22Rv1 (cell line): Measurements from ENCODE around the gene CCDC116.

Experiments used
- ZFX ChIP-seq: fragments of 450-650 bp; IDR thresholded peaks from 2 replicates; pipeline ENCODE4 v1.6.1; 2017; ENCODE audit warnings: antibody characterized with exemption, borderline replicate concordance
- TF ChIP-seq, protein P1 (sequence below): fragments of 450-650 bp; IDR thresholded peaks from 2 replicates; pipeline ENCODE4 v1.5.1; 2017; ENCODE audit warnings: mild to moderate bottlenecking

DNA sequence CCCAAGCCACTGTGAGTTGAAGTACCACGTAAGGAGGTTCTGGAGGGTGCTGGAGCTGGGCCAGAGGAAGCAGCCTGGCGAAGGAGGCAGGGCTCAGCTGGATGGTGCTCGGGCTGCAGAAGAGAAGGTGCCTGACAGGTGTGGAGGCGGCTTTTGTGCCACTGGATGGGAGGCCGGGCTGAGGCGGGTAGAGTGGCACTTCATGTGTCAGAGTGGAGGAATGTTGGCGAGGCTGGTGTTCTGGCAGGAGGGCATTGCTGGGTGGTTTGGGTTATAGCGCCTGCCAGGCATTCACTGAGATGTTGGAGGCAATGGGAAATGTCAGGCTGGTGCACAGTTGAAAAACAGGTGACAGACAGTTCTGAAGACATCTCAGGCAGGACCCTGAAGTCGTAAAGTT, 40.9 kb upstream of the CCDC116 start:
- TF ChIP-seq, protein P1, sequence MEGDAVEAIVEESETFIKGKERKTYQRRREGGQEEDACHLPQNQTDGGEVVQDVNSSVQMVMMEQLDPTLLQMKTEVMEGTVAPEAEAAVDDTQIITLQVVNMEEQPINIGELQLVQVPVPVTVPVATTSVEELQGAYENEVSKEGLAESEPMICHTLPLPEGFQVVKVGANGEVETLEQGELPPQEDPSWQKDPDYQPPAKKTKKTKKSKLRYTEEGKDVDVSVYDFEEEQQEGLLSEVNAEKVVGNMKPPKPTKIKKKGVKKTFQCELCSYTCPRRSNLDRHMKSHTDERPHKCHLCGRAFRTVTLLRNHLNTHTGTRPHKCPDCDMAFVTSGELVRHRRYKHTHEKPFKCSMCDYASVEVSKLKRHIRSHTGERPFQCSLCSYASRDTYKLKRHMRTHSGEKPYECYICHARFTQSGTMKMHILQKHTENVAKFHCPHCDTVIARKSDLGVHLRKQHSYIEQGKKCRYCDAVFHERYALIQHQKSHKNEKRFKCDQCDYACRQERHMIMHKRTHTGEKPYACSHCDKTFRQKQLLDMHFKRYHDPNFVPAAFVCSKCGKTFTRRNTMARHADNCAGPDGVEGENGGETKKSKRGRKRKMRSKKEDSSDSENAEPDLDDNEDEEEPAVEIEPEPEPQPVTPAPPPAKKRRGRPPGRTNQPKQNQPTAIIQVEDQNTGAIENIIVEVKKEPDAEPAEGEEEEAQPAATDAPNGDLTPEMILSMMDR, result no peak
- TF ChIP-seq ZFX, result no peak
